HG03520 (cell line): ENCODE results near the gene HYOU1.
A peak's percentile ranks its signal among the peaks of the same experiment; 100 is the strongest.
"Not testable (repeated sequence)": the region's sequence is repeated elsewhere in the genome, so short reads cannot be mapped to it uniquely, and the experiment has no call there.

Source experiments
- ATAC-seq: cut with Tn5 transposase; IDR thresholded peaks from one replicate; pipeline ENCODE4 v1.9.1; 2021; ENCODE audit warnings: mild to moderate bottlenecking, moderate library complexity; ENCODE audit not compliant: unreplicated experiment

The HYOU1 gene

DNA sequence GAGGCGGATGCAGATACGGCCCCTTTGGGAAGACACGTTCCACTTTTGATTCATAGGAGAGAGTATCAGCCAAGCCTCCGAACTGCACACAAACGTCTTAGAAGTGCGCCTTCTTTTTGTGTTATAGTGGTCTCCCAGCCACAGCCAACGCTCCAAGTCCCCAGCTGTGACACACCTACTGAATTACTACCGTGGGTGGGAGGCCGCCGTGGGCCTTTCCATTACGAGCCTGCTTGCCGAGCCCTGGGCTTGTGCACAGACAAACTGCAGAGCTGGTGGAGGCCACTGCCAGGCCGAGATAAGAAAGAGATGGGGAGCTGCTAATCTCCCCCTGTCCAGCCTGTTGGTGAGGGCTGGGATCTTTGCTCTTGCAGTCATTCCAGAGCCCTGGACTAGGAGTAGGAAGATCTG lies 28.4 kb upstream of the HYOU1 start:
- peak; percentile 10 for ATAC-seq

DNA sequence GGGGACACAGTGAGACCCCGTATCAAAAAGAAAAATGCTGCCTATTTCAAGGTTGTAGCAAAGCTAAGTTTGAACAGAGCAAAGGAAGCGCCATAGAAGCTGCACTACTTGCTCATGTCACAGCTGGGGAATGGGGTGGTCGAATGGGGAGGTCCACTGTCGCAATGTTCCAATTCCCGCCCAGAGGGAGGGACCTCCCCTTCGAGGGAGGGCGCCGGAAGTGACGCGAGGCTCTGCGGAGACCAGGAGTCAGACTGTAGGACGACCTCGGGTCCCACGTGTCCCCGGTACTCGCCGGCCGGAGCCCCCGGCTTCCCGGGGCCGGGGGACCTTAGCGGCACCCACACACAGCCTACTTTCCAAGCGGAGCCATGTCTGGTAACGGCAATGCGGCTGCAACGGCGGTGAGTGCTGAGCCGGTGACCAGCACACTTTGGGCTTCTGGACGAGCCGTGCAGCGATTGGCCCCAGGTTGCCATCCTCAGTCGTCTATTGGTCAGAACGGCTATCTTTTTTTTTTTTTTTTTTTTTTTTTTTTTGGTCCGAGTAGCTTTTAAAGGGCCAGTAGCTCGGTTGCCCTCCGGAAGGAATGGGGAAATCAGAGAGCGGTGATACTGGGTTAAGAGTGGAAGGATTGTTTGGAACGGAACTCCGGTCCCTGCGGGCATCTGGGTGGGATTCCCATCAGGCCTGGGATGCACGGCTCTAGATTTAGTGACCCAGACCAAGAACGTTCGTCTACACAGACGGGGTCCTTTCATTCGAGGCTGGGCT lies 27.8 kb upstream of the HYOU1 start, which contains the start of gene HMBS:
HMBS (plus strand) TSS at position 219 of the 774 bp plus-strand sequence; CDS start at position 372, 153 bp downstream.
- ATAC-seq: peak; percentile 88

DNA sequence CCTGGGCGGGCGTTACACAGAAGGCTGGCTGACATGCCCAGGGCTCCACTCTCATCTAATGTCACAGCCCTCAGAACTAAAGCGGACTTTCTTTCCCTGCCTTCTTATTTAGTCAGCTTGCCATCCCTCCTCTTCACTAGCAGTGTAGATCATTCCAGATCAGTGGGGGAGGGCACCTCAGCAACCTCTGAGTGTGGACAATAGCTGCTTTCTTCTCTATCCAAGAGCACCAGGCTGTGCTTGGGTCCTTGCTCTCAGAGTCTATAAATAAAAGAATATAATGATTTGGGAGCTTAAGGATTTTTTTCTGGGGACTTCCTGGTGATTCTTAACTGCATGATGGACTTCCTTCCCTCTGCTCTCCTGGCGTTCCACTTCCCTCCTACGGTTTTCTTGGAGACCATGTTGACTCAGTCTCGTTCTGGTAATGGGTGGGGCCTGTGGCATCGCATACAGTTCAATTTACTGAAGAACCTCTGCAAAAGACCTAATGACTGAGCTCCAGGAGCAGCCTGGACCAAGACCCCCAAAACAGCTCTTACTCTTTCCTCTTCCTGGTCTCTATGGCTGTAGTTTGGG lies 24.8 kb upstream of the HYOU1 start:
- ATAC-seq: no peak

DNA sequence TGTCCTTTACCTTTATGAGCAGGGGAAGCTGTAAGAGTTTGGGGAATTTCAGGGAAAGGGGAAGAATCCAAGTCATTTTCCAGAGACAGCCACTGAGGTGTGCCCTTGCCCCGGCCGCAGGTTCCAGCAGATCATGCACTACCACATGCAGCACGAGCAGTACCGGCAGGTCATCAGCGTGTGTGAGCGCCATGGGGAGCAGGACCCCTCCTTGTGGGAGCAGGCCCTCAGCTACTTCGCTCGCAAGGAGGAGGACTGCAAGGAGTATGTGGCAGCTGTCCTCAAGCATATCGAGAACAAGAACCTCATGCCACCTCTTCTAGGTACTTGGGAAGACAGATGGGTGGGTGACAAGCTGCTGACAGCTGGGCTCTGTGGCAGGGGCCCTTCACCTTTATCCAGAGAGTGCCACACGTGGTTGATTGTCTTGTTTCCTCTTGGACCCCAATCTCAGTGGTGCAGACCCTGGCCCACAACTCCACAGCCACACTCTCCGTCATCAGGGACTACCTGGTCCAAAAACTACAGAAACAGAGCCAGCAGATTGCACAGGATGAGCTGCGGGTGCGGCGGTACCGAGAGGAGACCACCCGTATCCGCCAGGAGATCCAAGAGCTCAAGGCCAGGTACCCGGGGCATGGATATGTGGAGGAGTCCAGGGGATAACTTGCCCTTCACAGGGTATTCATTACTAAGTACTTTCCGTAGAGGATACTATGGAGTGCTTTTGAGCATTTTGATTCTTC lies 21.8 kb upstream of the HYOU1 start:
- no peak for ATAC-seq

DNA sequence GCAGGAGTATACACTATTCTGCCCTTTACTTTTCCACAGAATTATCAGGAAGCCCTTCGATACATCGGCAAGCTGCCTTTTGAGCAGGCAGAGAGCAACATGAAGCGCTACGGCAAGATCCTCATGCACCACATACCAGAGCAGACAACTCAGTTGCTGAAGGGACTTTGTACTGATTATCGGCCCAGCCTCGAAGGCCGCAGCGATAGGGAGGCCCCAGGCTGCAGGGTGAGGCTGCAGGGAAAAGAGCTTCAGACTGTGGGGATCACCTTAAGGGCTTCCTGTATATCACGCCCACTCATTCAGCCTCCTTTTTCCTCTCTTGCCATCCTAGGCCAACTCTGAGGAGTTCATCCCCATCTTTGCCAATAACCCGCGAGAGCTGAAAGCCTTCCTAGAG lies 20.8 kb upstream of the HYOU1 start:
- no peak for ATAC-seq

DNA sequence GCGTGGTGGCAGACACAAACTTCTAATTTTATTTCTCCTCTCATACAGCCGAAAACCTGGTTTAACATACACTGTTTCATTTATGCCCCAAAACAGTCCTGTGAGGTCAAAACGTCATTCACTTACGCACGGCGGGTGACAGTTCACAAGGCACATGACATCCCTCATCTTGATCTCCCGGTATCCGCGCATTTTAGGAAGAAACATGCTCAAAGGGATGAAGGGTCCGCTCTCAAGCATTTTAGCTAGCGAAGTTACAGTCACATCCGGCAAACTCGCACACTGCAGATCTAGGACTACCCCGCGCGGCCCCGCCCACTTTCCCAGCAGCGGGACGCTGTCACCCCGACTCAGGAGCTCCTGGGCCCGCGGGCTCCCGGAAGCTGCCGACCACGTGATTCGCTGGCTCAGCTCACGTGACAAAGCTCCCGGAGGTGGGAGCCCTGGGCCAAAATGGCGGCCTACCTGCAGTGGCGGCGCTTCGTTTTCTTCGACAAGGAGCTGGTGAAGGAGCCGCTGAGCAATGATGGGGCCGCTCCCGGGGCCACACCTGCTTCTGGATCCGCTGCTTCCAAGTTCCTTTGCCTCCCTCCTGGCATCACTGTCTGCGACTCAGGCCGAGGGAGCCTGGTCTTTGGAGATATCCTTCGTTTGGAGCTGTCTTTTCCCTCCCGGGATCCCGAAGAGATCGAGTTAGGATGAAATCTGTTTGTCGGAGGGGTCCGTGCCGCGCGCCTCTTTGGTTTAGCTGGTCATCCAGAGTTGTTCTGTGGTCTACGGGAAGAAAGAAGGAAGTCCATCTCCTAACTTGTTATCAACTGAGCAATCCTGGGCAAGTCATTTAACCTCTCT lies 10.6 kb upstream of the HYOU1 start, which contains the start of gene VPS11:
VPS11 (plus strand) TSS at position 448 of the 852 bp plus-strand sequence; CDS start at position 454, 6 bp downstream.
- ATAC-seq: peak; percentile 83

DNA sequence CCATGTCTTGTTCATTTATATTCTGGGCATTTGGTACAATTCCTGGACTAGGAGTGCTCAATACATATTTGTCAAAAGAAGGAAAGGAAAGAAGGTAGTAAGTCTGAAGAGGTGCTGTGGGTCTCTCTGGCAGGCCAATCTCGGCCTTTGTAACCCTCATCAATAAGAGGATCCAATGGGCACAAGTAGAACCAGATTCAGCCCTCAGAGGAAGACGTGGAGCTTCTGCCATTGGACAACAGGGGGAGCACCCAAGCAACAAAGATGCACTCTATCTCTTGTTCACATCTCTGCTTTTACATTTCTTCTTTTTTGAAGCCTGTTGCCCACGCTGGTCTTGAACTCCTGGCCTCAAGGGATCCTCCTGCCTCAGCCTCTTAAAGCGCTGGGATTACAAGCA lies 8.4 kb upstream of the HYOU1 start:
- no peak for ATAC-seq

DNA sequence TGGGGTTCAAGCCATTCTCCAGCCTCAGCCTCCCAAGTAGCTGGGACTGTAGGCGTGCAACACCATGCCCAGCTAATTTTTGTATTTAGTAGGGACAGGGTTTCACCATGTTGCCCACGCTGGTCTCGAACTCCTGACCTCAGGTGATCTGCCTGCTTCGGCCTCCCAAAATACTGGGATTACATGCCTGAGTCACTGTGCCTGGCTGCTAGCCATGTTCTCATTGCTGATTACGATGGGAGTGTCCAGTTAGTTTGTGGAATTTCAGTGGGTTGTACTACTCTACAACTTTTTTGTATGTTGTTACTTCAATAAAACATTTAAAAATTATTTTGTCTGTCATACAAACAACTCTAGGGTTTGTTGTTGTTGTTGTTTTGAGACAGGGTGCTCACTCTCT lies 5.8 kb upstream of the HYOU1 start:
- ATAC-seq: no peak

DNA sequence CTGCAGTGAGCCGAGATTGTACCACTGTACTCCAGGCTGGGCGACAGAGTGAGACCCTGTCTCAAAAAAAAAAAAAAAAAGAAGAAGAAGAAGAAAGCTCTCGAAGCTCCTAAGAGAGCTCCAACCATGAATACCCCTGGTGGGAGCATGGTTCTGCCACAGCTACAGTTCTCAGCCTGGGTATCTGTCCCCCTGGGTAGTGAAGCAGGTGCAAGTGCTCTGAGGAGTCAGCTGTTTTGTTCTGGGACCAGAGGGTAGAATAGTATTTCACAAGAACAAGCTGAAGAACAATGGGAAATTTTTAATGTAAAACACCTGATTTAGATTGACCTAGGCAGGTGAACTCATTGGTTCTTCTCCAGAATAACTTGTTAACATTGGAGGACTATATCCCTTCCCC lies 4.3 kb upstream of the HYOU1 start:
- ATAC-seq: no peak

DNA sequence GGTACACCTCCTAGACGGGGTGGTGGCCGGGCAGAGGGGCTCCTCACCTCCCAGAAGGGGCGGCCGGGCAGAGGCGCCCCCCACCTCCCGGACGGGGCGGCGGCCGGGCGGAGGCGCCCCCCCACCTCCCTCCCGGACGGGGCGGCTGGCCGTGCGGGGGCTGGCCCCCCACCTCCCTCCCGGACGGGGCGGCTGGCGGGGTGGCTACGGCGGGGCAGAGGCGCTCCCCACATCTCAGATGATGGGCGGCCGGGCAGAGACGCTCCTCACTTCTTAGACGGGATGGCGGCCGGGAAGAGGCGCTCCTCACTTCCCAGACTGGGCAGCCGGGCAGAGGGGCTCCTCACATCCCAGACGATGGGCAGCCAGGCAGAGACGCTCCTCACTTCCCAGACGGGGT lies 2.1 kb upstream of the HYOU1 start:
- ATAC-seq: not testable (repeated sequence)

DNA sequence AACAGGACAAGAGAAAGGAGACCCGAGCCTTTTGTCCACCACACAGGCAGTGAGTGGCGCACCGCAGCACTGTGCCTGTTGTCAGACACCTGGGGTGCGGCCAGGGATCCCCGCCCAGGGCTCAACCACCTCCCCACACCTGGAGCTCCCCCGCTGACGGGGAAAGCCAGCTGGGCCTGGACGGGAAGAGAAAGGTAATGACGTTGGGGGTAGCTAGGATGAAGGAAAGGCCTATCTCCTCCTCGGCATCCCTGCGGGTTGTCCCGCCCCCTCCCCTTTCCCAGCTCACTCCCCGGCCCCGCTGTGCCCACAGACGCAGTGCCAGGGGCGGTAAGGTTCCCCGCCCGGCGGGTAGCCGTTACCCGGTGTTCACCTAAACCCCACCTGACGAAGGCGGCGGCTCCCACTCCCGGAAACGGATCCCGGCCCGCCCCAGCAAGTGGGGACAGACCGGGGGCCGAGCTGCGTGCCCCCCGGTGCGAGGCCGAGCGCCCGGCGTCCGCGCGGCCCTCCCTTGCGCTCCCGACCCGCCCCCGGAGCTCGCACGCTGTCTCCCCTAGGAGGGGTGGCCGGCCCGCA lies 495 bp downstream of the HYOU1 start:
- ATAC-seq: peak; percentile 6

DNA sequence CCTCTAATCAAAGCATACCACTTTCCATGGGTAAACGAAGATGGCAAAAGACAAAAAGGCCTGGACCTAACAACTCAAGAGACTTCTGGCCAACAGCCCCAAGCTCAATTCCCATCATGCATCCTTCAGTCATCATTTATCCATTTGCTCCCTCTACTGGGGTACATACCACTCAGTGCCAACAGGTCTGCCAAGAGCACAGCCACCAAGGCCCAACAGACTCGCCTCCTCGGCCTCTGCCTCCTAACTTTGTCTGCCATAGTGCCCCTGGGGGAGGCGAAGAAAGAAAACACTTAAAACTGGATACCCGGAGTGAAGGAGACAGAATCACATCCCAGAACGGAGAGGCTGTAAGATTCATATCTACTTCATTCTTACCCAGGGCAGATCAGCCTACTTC lies 1.1 kb downstream of the HYOU1 start:
- ATAC-seq: no peak

DNA sequence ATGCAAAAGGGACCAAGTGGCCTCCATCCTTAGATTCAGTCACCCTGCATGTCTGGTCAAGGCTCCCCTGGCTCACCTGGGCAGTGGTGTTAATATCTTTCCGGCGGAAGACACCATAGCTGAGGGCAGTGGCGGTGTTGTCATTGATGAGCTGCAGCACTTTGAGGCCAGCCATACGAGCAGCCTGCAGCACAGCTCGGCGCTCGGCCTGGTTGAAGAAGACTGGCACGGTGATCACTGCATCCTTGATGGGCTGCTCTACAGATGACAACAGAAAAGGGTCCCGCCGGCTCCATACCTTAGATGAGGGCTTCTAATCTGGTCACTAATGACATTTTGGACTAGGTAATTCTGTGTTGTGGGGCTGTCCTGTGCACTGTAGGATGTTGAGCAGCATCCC lies 2.6 kb downstream of the HYOU1 start:
- ATAC-seq: no peak

DNA sequence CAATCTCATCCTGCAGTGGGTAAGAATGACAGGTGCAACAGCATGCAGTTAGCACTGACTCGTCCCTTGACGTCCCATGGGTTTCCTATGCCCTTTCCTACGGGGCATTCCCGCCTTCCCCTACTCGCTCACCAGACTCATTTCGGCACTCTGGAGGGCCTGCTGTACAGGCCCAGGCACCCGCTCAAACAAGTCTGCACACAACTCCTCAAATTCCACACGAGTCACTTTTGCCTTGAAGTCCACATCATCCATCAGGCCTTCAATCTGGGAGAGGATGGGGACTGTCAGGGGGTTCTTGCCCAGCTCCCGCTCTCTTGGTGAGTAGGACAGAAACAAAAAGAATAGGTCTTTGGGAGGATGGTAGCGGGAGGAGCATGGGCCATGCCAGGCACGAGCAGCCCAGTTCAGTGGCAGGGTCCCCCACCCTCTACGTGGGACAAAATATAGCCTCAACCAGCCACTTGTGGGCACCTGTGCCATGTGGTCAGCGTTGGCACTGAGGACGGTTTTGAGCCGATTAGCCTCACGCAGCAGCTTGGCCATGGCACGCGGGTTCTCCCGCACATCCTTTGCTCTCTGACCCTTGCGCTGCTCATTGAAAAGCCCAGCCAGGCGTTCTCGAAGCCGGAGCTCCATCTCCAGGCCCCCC lies 4.7 kb downstream of the HYOU1 start:
- no peak for ATAC-seq

DNA sequence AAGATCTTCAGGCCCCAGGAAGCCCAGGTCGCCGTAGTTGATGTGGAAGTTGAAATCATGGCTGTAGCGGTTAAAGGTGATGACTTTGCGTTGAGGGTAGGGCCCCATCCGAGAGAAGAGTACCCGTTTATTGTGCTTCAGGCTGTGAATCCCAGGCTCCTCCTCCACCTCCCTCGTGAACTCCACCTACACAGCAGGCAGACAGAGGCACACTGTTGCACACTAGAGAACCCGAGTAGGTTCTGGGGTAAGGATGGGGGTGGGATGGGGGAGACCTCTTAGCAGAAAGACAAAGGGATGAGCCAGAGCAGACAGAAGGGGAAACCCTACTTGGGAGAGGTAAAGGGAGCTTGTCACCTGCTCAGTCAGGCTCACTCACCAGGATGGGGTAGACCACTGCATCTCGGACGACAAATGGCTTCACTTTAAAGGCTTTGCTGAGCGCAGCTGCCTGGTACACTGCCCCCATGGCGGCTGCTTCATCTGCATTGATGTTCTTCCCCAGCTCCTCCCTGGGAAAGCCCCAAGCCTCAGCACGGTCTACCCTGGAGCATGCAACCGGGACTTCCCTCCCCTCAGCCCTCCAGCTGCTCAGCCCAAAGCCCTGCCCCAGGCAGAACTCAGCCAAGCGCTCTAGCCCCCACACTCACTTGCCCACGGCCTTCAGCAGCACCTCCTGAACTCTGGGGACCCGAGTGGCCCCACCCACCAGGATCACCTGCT lies 5.4 kb downstream of the HYOU1 start:
- no peak for ATAC-seq

DNA sequence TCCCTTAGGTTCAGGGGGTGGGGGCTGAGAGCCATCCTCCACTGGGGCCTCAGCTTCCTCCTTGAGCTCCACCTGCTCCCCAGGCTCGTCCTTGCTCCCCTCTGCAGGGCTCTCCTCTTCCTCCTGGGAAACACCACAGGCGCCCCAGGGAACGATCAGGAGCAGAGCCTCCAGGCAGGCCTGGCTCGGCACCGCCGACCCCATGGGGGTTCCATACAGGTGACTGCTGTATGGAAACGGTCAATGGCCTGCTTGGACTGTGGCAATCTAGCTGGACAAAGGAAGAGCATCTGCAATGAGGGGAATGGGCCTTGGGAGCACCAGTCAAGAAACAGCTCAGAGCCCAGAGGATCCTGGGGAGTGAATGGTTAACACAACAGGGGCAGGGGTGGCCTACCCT lies 7.9 kb downstream of the HYOU1 start:
- ATAC-seq: no peak

DNA sequence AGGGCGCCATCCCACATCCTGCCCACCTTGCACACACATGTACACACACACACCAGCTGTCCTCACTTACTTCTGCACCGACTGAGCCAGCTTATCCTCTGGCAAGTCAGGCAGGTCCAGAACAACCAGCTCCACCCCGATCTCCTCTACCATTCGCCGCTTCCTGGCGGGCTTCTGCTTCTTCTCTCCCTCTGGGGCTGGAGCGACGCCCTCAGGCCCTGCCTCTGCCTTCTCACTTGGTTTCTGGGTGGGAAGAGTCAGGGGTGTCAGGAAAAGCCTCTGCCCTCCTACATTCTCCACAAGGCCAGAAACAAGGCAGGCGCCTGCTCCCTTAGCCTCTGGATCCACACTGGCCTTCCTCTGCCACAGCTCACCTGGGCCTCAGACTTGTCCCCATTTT lies 8.4 kb downstream of the HYOU1 start:
- no peak for ATAC-seq

DNA sequence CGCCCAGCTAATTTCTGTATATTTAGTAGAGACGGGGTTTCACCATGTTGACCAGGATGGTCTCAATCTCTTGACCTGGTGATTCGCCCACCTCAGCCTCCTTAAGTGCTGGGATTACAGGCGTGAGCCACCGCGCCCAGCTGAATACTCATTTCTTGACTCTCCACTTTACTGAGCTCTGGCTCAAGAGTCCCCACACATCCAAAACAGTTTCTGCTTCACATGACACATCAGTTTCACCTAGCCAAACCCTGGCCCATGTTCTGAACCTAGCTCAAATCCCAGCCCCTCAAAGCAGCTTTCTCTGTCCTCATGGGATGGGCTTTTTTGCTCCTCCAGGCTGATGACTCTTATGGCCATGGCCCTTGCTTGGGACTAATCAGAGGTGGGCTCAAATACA lies 9.8 kb downstream of the HYOU1 start:
- ATAC-seq: no peak

DNA sequence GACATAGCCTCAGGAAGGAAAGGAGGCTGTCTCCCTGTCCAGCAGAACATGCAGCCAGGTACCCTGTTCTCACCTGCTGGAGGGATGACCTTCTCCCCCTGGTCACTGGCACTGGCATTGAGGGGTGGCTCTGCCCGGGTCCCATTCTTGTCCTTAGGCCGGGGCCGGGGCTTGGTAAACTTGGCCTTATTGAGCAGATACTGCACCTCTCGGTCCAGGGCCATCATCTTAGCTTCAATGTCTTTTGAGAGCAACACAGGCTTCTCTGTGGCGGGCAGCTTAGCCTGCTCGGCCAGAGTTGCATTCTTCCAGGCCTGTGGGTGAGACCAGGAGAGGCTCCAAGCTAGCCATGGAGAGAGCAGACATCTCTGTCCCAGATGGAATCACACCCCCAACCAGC lies 10.5 kb downstream of the HYOU1 start:
- ATAC-seq: no peak
